Measurements from ENCODE around the gene MXD3. TPM values are rescaled to one million over a fixed set of nuclear protein-coding genes. Genes with fewer than 3 reads are reported as not detected.

Gene MXD3
- total and polyA plus RNA-seq, 10 of the 15 experiments (the other 5 are each of a cell fraction or from before 2014, with no cell fraction given): 0.24 to 29.8 (median 13.5) TPM

DNA sequence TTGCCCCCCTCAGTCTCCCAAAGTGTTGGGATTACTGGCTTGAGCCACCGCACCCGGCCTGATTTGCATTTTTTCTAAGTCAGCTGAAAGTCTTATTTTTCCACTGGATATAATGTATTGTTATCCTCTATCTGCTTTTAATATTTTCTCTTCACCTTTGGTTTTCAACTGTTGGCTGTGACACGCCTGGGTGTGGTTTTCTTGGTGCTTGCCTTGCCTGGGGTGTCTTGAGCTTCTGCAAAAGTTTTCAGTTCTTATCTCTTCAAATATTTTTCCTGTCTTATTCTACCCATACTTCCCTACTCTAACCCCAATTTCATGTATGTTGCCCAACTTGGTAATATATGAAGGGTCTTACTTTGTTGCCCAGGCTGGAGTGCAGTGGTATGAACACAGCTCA, 4.3 kb upstream of the MXD3 start:
- no peak for ATAC-seq
- TF ChIP-seq SMAD5 (IDR thresholded peaks at IDR 0.05; ENCODE audit: low read depth): no peak
- TF ChIP-seq NBN (IDR thresholded peaks at IDR 0.05): no peak
- TF ChIP-seq SMAD1 (IDR thresholded peaks at IDR 0.05; ENCODE audit: low read depth, partially characterized antibody): no peak
- no peak for TF ChIP-seq POLR2AphosphoS2 (IDR thresholded peaks at IDR 0.05; ENCODE audit: low read depth, low read length)
- TF ChIP-seq, protein P1, sequence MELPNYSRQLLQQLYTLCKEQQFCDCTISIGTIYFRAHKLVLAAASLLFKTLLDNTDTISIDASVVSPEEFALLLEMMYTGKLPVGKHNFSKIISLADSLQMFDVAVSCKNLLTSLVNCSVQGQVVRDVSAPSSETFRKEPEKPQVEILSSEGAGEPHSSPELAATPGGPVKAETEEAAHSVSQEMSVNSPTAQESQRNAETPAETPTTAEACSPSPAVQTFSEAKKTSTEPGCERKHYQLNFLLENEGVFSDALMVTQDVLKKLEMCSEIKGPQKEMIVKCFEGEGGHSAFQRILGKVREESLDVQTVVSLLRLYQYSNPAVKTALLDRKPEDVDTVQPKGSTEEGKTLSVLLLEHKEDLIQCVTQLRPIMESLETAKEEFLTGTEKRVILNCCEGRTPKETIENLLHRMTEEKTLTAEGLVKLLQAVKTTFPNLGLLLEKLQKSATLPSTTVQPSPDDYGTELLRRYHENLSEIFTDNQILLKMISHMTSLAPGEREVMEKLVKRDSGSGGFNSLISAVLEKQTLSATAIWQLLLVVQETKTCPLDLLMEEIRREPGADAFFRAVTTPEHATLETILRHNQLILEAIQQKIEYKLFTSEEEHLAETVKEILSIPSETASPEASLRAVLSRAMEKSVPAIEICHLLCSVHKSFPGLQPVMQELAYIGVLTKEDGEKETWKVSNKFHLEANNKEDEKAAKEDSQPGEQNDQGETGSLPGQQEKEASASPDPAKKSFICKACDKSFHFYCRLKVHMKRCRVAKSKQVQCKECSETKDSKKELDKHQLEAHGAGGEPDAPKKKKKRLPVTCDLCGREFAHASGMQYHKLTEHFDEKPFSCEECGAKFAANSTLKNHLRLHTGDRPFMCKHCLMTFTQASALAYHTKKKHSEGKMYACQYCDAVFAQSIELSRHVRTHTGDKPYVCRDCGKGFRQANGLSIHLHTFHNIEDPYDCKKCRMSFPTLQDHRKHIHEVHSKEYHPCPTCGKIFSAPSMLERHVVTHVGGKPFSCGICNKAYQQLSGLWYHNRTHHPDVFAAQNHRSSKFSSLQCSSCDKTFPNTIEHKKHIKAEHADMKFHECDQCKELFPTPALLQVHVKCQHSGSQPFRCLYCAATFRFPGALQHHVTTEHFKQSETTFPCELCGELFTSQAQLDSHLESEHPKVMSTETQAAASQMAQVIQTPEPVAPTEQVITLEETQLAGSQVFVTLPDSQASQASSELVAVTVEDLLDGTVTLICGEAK (IDR thresholded peaks at IDR 0.05; ENCODE audit: borderline replicate concordance): no peak
- TF ChIP-seq, protein P2, sequence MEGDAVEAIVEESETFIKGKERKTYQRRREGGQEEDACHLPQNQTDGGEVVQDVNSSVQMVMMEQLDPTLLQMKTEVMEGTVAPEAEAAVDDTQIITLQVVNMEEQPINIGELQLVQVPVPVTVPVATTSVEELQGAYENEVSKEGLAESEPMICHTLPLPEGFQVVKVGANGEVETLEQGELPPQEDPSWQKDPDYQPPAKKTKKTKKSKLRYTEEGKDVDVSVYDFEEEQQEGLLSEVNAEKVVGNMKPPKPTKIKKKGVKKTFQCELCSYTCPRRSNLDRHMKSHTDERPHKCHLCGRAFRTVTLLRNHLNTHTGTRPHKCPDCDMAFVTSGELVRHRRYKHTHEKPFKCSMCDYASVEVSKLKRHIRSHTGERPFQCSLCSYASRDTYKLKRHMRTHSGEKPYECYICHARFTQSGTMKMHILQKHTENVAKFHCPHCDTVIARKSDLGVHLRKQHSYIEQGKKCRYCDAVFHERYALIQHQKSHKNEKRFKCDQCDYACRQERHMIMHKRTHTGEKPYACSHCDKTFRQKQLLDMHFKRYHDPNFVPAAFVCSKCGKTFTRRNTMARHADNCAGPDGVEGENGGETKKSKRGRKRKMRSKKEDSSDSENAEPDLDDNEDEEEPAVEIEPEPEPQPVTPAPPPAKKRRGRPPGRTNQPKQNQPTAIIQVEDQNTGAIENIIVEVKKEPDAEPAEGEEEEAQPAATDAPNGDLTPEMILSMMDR (IDR thresholded peaks at IDR 0.05 in 2 of 3, conservative IDR thresholded peaks at IDR 0.05 in 1 of 3; ENCODE audit: control insufficient read depth in 2 of 3, extremely low read depth in 1 of 3, insufficient read depth in 1 of 3, low read depth in 3 of 3, low read length in 3 of 3): no peak
- no peak for TF ChIP-seq ZNF274 (IDR thresholded peaks at IDR 0.05; ENCODE audit: insufficient read depth, insufficient read length)
- TF ChIP-seq, protein P3, sequence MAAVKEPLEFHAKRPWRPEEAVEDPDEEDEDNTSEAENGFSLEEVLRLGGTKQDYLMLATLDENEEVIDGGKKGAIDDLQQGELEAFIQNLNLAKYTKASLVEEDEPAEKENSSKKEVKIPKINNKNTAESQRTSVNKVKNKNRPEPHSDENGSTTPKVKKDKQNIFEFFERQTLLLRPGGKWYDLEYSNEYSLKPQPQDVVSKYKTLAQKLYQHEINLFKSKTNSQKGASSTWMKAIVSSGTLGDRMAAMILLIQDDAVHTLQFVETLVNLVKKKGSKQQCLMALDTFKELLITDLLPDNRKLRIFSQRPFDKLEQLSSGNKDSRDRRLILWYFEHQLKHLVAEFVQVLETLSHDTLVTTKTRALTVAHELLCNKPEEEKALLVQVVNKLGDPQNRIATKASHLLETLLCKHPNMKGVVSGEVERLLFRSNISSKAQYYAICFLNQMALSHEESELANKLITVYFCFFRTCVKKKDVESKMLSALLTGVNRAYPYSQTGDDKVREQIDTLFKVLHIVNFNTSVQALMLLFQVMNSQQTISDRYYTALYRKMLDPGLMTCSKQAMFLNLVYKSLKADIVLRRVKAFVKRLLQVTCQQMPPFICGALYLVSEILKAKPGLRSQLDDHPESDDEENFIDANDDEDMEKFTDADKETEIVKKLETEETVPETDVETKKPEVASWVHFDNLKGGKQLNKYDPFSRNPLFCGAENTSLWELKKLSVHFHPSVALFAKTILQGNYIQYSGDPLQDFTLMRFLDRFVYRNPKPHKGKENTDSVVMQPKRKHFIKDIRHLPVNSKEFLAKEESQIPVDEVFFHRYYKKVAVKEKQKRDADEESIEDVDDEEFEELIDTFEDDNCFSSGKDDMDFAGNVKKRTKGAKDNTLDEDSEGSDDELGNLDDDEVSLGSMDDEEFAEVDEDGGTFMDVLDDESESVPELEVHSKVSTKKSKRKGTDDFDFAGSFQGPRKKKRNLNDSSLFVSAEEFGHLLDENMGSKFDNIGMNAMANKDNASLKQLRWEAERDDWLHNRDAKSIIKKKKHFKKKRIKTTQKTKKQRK (IDR thresholded peaks at IDR 0.05; ENCODE audit: low read depth, low read length): no peak
- TF ChIP-seq HDGF (IDR thresholded peaks at IDR 0.05): no peak
- no peak for TF ChIP-seq ZNF217 (IDR thresholded peaks at IDR 0.05)
- no peak for TF ChIP-seq MYB (IDR thresholded peaks at IDR 0.05; ENCODE audit: borderline replicate concordance, low read depth, low read length)
- no peak for TF ChIP-seq CBX5 (IDR thresholded peaks at IDR 0.05; ENCODE audit: low read depth)
- TF ChIP-seq, protein P4, sequence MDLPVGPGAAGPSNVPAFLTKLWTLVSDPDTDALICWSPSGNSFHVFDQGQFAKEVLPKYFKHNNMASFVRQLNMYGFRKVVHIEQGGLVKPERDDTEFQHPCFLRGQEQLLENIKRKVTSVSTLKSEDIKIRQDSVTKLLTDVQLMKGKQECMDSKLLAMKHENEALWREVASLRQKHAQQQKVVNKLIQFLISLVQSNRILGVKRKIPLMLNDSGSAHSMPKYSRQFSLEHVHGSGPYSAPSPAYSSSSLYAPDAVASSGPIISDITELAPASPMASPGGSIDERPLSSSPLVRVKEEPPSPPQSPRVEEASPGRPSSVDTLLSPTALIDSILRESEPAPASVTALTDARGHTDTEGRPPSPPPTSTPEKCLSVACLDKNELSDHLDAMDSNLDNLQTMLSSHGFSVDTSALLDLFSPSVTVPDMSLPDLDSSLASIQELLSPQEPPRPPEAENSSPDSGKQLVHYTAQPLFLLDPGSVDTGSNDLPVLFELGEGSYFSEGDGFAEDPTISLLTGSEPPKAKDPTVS (IDR thresholded peaks at IDR 0.05; ENCODE audit: low read depth, low read length): no peak
- TF ChIP-seq SREBF2 (IDR thresholded peaks at IDR 0.05; ENCODE audit: low read length): no peak

More for the DNA sequence above, 4.3 kb upstream of the MXD3 start:
- Histone ChIP-seq H4K20me1 (ENCODE audit: control insufficient read depth, insufficient read depth) (no peaks in the 10 kb centered on the region), H3K27ac (ENCODE audit: control insufficient read depth, insufficient read depth) (no peak overlapping the region), H3K36me3 (ENCODE audit: control insufficient read depth in 2 of 2, insufficient read depth in 2 of 2, low read length in 1 of 2) (no peaks in the 10 kb centered on the region; a peak in 1 of 4 replicates), H3K4me3 (no peak overlapping the region), H3K9me3 (replicated peaks; ENCODE audit: control insufficient read depth, insufficient read depth, low read length) (peaks cover 7% of the 10 kb centered on the region), H3K79me2 (ENCODE audit: control insufficient read depth, insufficient read depth, low read length) (no peaks in the 10 kb centered on the region; the same call in 1 of the 2 replicates), H2AFZ (ENCODE audit: control insufficient read depth, low read depth, low read length) (no peak overlapping the region), H3K27me3 (replicated peaks in 1 of 2; ENCODE audit: control insufficient read depth in 2 of 2, insufficient read depth in 2 of 2, low read length in 1 of 2) (no peaks in the 10 kb centered on the region), H3K4me1 (ENCODE audit: control insufficient read depth, insufficient read depth, low read length) (peaks cover 15% of the 10 kb centered on the region), H3K4me2 (ENCODE audit: control insufficient read depth, insufficient read depth) (no peak overlapping the region), H3K9ac (ENCODE audit: control insufficient read depth, insufficient read depth, low read length) (no peak overlapping the region)
- ChIA-PET SMC1A (ENCODE audit: uncharacterized antibody, unreplicated experiment) (interaction anchor here (0.8 to 1.3 kb wide), 5 partner anchors 36 to 201 kb away, joined by 3 to 5 read pairs (median 3); no protein-coding TSS in a partner anchor), CTCF (interaction anchor here (0.7 to 5.8 kb wide), 7 partner anchors 12 to 202 kb away, joined by 3 to 88 read pairs (median 4); no protein-coding TSS in a partner anchor), POLR2A (interaction anchor here (0.7 to 1.1 kb wide), 3 partner anchors 53 to 193 kb away, joined by 3 to 7 read pairs (median 4); no protein-coding TSS in a partner anchor), RAD21 (ENCODE audit: unreplicated experiment) (interaction anchor here (0.7 to 4.8 kb wide), 3 partner anchors 68 to 839 kb away, joined by 3 to 35 read pairs (median 3); partner anchors contain the start of gene SLC34A1)
- in situ Hi-C loops (cut with MboI) (loop anchor here (5.0 kb wide), 1 partner anchor 131 kb away; the partner anchor contains the start of gene PRR7), intact Hi-C loops (cut with micrococcal nuclease; ENCODE audit: unreplicated experiment) (no loop called here)
- 82% methylated on average over 3 of the region's 3 CpGs for WGBS (ENCODE audit: insufficient coverage, insufficient replicate concordance, low lambda C conversion rate, missing lambda C conversion rate)
- no peak for DNase-seq (ENCODE audit: low read depth, low spot score)
- no peak for FAIRE-seq
- no TSS peak for BruUV-seq (replicated peaks)

All from GM12878 (cell line).